HepG2 (cell line): ENCODE results near the gene NDST1. TPM values are rescaled to one million over a fixed set of nuclear protein-coding genes. Genes with fewer than 3 reads are reported as not detected.

Experiments used
- ATRX ChIP-seq: sonication (generic); formaldehyde crosslinking; IDR thresholded peaks from 2 replicates; pipeline ENCODE4 v1.4.0; 2020; ENCODE audit warnings: missing genetic modification reagents, borderline replicate concordance
- CREB1 ChIP-seq, 2 experiments: fragments of 450-650 bp in 1 of 2; IDR thresholded peaks; 2 replicates each; pipeline ENCODE4 v1.6.1; 2016 to 2017; ENCODE audit warnings: control low read depth in 1 of 2, mild to moderate bottlenecking in 1 of 2, missing compliant biosample characterization in 1 of 2, missing genetic modification characterization in 1 of 2
- CTCF ChIP-seq: sonication (generic); formaldehyde crosslinking; IDR thresholded peaks from 2 replicates; pipeline ENCODE4 v1.5.0; 2020; ENCODE audit warnings: mild to moderate bottlenecking, missing genetic modification reagents, moderate library complexity
- FOXK2 ChIP-seq: fragments of 450-650 bp; IDR thresholded peaks from 2 replicates; pipeline ENCODE4 v1.6.1; 2016
- GPBP1L1 ChIP-seq: sonication (generic); formaldehyde crosslinking; IDR thresholded peaks from 2 replicates; pipeline ENCODE4 v1.5.0; 2020; ENCODE audit warnings: mild to moderate bottlenecking, missing genetic modification reagents
- KDM4B ChIP-seq: sonication (generic); formaldehyde crosslinking; IDR thresholded peaks from 2 replicates; pipeline ENCODE4 v1.4.0; 2020; ENCODE audit warnings: missing genetic modification reagents
- KLF11 ChIP-seq: IDR thresholded peaks from 2 replicates; pipeline ENCODE4 v1.6.1; 2016; ENCODE audit warnings: missing compliant biosample characterization
- MTF2 ChIP-seq: sonication (generic); formaldehyde crosslinking; IDR thresholded peaks from 2 replicates; pipeline ENCODE4 v1.5.0; 2020; ENCODE audit warnings: missing genetic modification reagents, borderline replicate concordance
- NFKBIZ ChIP-seq: IDR thresholded peaks from 2 replicates; pipeline ENCODE4 v1.6.1; 2018; ENCODE audit warnings: missing genetic modification reagents, missing compliant biosample characterization
- PLRG1 ChIP-seq: fragments of 450-650 bp; conservative IDR thresholded peaks from 2 replicates; pipeline ENCODE4 v1.6.1; 2016
- RARA ChIP-seq: IDR thresholded peaks from 2 replicates; pipeline ENCODE4 v1.6.1; 2016; ENCODE audit warnings: missing genetic modification reagents, missing compliant biosample characterization
- SMAD1 ChIP-seq: sonication (generic); formaldehyde crosslinking; IDR thresholded peaks from 2 replicates; pipeline ENCODE4 v1.4.0; 2020; ENCODE audit warnings: missing genetic modification reagents, low read depth, mild to moderate bottlenecking, borderline replicate concordance
- TARDBP ChIP-seq: sonication (generic); formaldehyde crosslinking; IDR thresholded peaks from 2 replicates; pipeline ENCODE4 v1.8.0; 2022; ENCODE audit warnings: mild to moderate bottlenecking, missing genetic modification reagents
- TSC22D2 ChIP-seq: sonication (generic); formaldehyde crosslinking; IDR thresholded peaks from 2 replicates; pipeline ENCODE4 v1.5.1; 2020; ENCODE audit warnings: missing genetic modification reagents, mild to moderate bottlenecking, borderline replicate concordance
- ZBTB4 ChIP-seq: sonication (generic); formaldehyde crosslinking; IDR thresholded peaks from 2 replicates; pipeline ENCODE4 v1.4.0; 2020; ENCODE audit warnings: missing genetic modification reagents, mild to moderate bottlenecking, borderline replicate concordance
- ZMYM4 ChIP-seq: sonication (generic); formaldehyde crosslinking; IDR thresholded peaks from 2 replicates; pipeline ENCODE4 v1.8.1; 2023; ENCODE audit warnings: mild to moderate bottlenecking, missing genetic modification reagents
- ZNF331 ChIP-seq: sonication (generic); formaldehyde crosslinking; IDR thresholded peaks from 2 replicates; pipeline ENCODE4 v1.4.0; 2020; ENCODE audit warnings: missing genetic modification reagents
- ZNF512 ChIP-seq: sonication (generic); formaldehyde crosslinking; IDR thresholded peaks from 2 replicates; pipeline ENCODE4 v1.4.0; 2020; ENCODE audit warnings: mild to moderate bottlenecking, missing genetic modification reagents
- ZNF563 ChIP-seq: sonication (generic); formaldehyde crosslinking; IDR thresholded peaks from 2 replicates; pipeline ENCODE4 v1.8.0; 2022; ENCODE audit warnings: mild to moderate bottlenecking, moderate library complexity, missing genetic modification reagents
- ZNF670 ChIP-seq: sonication (generic); formaldehyde crosslinking; IDR thresholded peaks from 2 replicates; pipeline ENCODE4 v1.8.0; 2022; ENCODE audit warnings: mild to moderate bottlenecking, missing genetic modification reagents, borderline replicate concordance
- ZNF691 ChIP-seq: sonication (generic); formaldehyde crosslinking; IDR thresholded peaks from 2 replicates; pipeline ENCODE4 v1.4.0; 2020; ENCODE audit warnings: missing genetic modification reagents, low read depth, mild to moderate bottlenecking, borderline replicate concordance
- polyA plus RNA-seq, 8 experiments: library from polyadenylated mRNA; depleted of rRNA in 3 of 8; stranded (reverse) in 7 of 8; unstranded in 1 of 8; fragments of >200 nt; fragmentation: Illumina TruSeq in 4 of 8; extraction: Trizol in 4 of 8; gene quantifications; 2 replicates each; pipeline versions ENCODE4 v1.2.1 to v1.2.3, GENCODE V29; 2011 to 2016; ENCODE audit warnings: low read depth in 4 of 8, missing spikeins in 1 of 8, mixed read lengths in 1 of 8; ENCODE audit not compliant: insufficient read depth in 1 of 8
- total RNA-seq, 5 experiments: library from RNA; depleted of rRNA; stranded (reverse); fragments of >200 nt; fragmentation: Illumina TruSeq; extraction: Trizol; gene quantifications; 2 replicates each; pipeline ENCODE4 v1.2.3, GENCODE V29; 2016; ENCODE audit warnings: low read depth in 1 of 5

The NDST1 gene
- total and polyA plus RNA-seq, 2 of the 13 experiments (the other 11 are each of a cell fraction or from before 2014, with no cell fraction given): 23.8 to 26.2 TPM

GRCh38 chr5:150487199-150488061 is 20.5 kb upstream of the NDST1 start (continued):
- TF ChIP-seq KDM4B (CRISPR knock-in tag) (no peak), CTCF (CRISPR knock-in tag) (peak; percentile 80), KLF11 (CRISPR knock-in tag) (no peak), ZNF670 (CRISPR knock-in tag) (no peak), CREB1 (IDR thresholded peaks at IDR 0.05) (no peak), CREB1 (CRISPR knock-in tag; IDR thresholded peaks at IDR 0.05) (no peak), NFKBIZ (CRISPR knock-in tag) (no peak), GPBP1L1 (no peak), ZMYM4 (no peak), TSC22D2 (no peak), TARDBP (CRISPR knock-in tag) (no peak), ZNF331 (CRISPR knock-in tag) (no peak; the same call in 1 of the 2 replicates), ZNF563 (CRISPR knock-in tag) (no peak), ATRX (no peak), SMAD1 (no peak), MTF2 (CRISPR knock-in tag) (no peak), ZBTB4 (CRISPR knock-in tag) (0 out of 2 replicates have a peak, but pooled peaks have one; percentile 20), ZNF691 (CRISPR knock-in tag) (no peak), ZNF512 (CRISPR knock-in tag) (no peak), PLRG1 (no peak), RARA (CRISPR knock-in tag) (no peak), FOXK2 (peak; percentile 34; the same call in 1 of the 2 replicates)
